H9 (cell line): ENCODE data around the gene DACT3. TPM values are rescaled to one million over a fixed set of nuclear protein-coding genes. Genes with fewer than 3 reads are reported as not detected.

Source experiments
- DNase-seq: peaks from one replicate; pipeline ENCODE4 v3.0.0-alpha.2; 2017
- H2AFZ ChIP-seq: one replicate; pipeline ENCODE4 v1.6.1; 2013; ENCODE audit warnings: mild to moderate bottlenecking, low read length, control low read depth, moderate library complexity
- H2AK5ac ChIP-seq: 2 replicates; pipeline ENCODE4 v1.6.1; 2013; ENCODE audit warnings: low read length, control low read depth, mixed read lengths; ENCODE audit not compliant: insufficient read length
- H2BK120ac ChIP-seq: one replicate; pipeline ENCODE4 v1.6.1; 2013; ENCODE audit warnings: low read depth, mild to moderate bottlenecking, low read length, control low read depth, inconsistent platforms; ENCODE audit not compliant: poor library complexity, severe bottlenecking
- H2BK12ac ChIP-seq: 2 replicates; pipeline ENCODE4 v1.6.1; 2013; ENCODE audit warnings: low read length, control low read depth, mixed read lengths, low read depth; ENCODE audit not compliant: insufficient read length
- H2BK15ac ChIP-seq: 2 replicates; pipeline ENCODE4 v1.6.1; 2013; ENCODE audit warnings: low read depth, low read length, control low read depth
- H2BK20ac ChIP-seq: one replicate; pipeline ENCODE4 v1.6.1; 2013; ENCODE audit warnings: low read depth, mild to moderate bottlenecking, low read length, control low read depth, inconsistent platforms; ENCODE audit not compliant: poor library complexity, severe bottlenecking
- H2BK5ac ChIP-seq: 2 replicates; pipeline ENCODE4 v1.6.1; 2013; ENCODE audit warnings: low read length, control low read depth, mixed read lengths; ENCODE audit not compliant: insufficient read length
- H3K14ac ChIP-seq: 2 replicates; pipeline ENCODE4 v1.6.1; 2013; ENCODE audit warnings: low read length, control low read depth; ENCODE audit not compliant: insufficient read depth
- H3K18ac ChIP-seq: 2 replicates; pipeline ENCODE4 v1.6.1; 2013; ENCODE audit warnings: low read depth, mild to moderate bottlenecking, mixed read lengths, low read length, control low read depth; ENCODE audit not compliant: insufficient read length
- H3K23ac ChIP-seq: 2 replicates; pipeline ENCODE4 v1.6.1; 2013; ENCODE audit warnings: low read length, control low read depth, mixed read lengths, low read depth; ENCODE audit not compliant: insufficient read length
- H3K23me2 ChIP-seq: 2 replicates; pipeline ENCODE4 v1.6.1; 2013; ENCODE audit warnings: low read depth, mild to moderate bottlenecking, mixed read lengths, low read length, control low read depth; ENCODE audit not compliant: insufficient read length, poor library complexity, severe bottlenecking
- H3K27ac ChIP-seq: 2 replicates; pipeline ENCODE4 v1.5.1; 2013; ENCODE audit warnings: low read length, control low read depth, mixed read lengths, low read depth; ENCODE audit not compliant: insufficient read length
- H3K27me3 ChIP-seq: 2 replicates; pipeline ENCODE4 v1.6.1; 2013; ENCODE audit warnings: low read length, control low read depth, inconsistent platforms; ENCODE audit not compliant: insufficient read depth
- H3K4ac ChIP-seq: 2 replicates; pipeline ENCODE4 v1.6.1; 2013; ENCODE audit warnings: low read depth, mild to moderate bottlenecking, control low read depth, inconsistent platforms, low read length, moderate library complexity
- H3K4me1 ChIP-seq: 2 replicates; pipeline ENCODE4 v1.6.1; 2013; ENCODE audit warnings: low read length, control low read depth, inconsistent platforms; ENCODE audit not compliant: insufficient read depth
- H3K4me2 ChIP-seq: 2 replicates; pipeline ENCODE4 v1.6.1; 2013; ENCODE audit warnings: low read length, control low read depth, mixed read lengths; ENCODE audit not compliant: insufficient read length, insufficient read depth
- H3K56ac ChIP-seq: 2 replicates; pipeline ENCODE4 v1.6.1; 2013; ENCODE audit warnings: low read depth, mild to moderate bottlenecking, mixed read lengths, low read length, control low read depth; ENCODE audit not compliant: insufficient read length
- H3K79me1 ChIP-seq: 2 replicates; pipeline ENCODE4 v1.6.1; 2013; ENCODE audit warnings: low read depth, mild to moderate bottlenecking, moderate library complexity, low read length, control low read depth, inconsistent platforms; ENCODE audit not compliant: insufficient read depth, poor library complexity, severe bottlenecking
- H3K79me2 ChIP-seq: 2 replicates; pipeline ENCODE4 v1.6.1; 2013; ENCODE audit warnings: low read length, control low read depth, inconsistent platforms; ENCODE audit not compliant: insufficient read depth
- H3K9ac ChIP-seq: 2 replicates; pipeline ENCODE4 v1.6.1; 2013; ENCODE audit warnings: low read length, control low read depth, mixed read lengths; ENCODE audit not compliant: insufficient read length; ENCODE audit errors: extremely low read depth
- H3K9me3 ChIP-seq: one replicate; pipeline ENCODE4 v1.6.1; 2013; ENCODE audit warnings: low read depth, low read length, inconsistent platforms; ENCODE audit not compliant: control insufficient read depth
- H3T11ph ChIP-seq: one replicate; pipeline ENCODE4 v1.6.1; 2013; ENCODE audit warnings: mild to moderate bottlenecking, low read length, control low read depth, inconsistent platforms
- H4K20me1 ChIP-seq: one replicate; pipeline ENCODE4 v1.6.1; 2013; ENCODE audit not compliant: control insufficient read depth, insufficient read length, insufficient read depth
- H4K5ac ChIP-seq: 2 replicates; pipeline ENCODE4 v1.6.1; 2013; ENCODE audit warnings: low read depth, mild to moderate bottlenecking, mixed read lengths, low read length, control low read depth; ENCODE audit not compliant: insufficient read length
- H4K8ac ChIP-seq: replicated peaks from 2 replicates; pipeline ENCODE4 v1.6.1; 2013; ENCODE audit warnings: low read length, control low read depth, mixed read lengths, low read depth; ENCODE audit not compliant: insufficient read length
- H4K91ac ChIP-seq: 2 replicates; pipeline ENCODE4 v1.6.1; 2013; ENCODE audit warnings: low read depth, mild to moderate bottlenecking, moderate library complexity, mixed read lengths, low read length, control low read depth; ENCODE audit not compliant: insufficient read length
- H3K27ac Mint-ChIP-seq, 3 experiments: 2 replicates in 2 of 3; 3 replicates in 1 of 3; pipeline ENCODE4 v1.8.0; 2020 to 2021; ENCODE audit warnings: mixed read lengths in 3 of 3, mild to moderate bottlenecking in 1 of 3, moderate library complexity in 1 of 3
- H3K27me3 Mint-ChIP-seq: 2 replicates; pipeline ENCODE4 v1.8.0; 2021; ENCODE audit warnings: low read depth, mild to moderate bottlenecking, moderate library complexity, mixed read lengths
- H3K36me3 Mint-ChIP-seq, 3 experiments: 2 replicates in 2 of 3; 3 replicates in 1 of 3; pipeline ENCODE4 v1.8.0; 2020 to 2021; ENCODE audit warnings: low read depth in 3 of 3, mixed read lengths in 3 of 3; ENCODE audit not compliant: insufficient read depth in 1 of 3
- H3K4me1 Mint-ChIP-seq, 2 experiments: 2 replicates each; pipeline ENCODE4 v1.8.0; 2020; ENCODE audit warnings: mixed read lengths in 2 of 2
- H3K4me3 Mint-ChIP-seq, 2 experiments: 2 replicates in 1 of 2; 3 replicates in 1 of 2; pipeline ENCODE4 v1.8.0; 2020 to 2021; ENCODE audit warnings: mild to moderate bottlenecking in 2 of 2, mixed read lengths in 2 of 2, moderate library complexity in 1 of 2
- H3K9me3 Mint-ChIP-seq, 2 experiments: 2 replicates in 1 of 2; 3 replicates in 1 of 2; pipeline ENCODE4 v1.8.0; 2020; ENCODE audit warnings: mild to moderate bottlenecking in 2 of 2, mixed read lengths in 2 of 2, moderate library complexity in 1 of 2
- WGBS: extraction: QIAGEN DNeasy Blood & Tissue Kit; methylation state at CpG from one replicate; pipeline ENCODE4 v1.1.7; 2013; ENCODE audit warnings: missing lambda C conversion rate, low lambda C conversion rate, mixed read lengths; ENCODE audit not compliant: insufficient read length; ENCODE audit errors: extremely low coverage; 5-methylcytosine and 5-hydroxymethylcytosine counted together
- total RNA-seq: library from RNA; stranded (reverse); gene quantifications from 2 replicates; pipeline ENCODE4 v1.2.1, GENCODE V29; 2021
- TF ChIP-seq, protein P1 (sequence below): fragments of 200-600 bp; sonication (generic); conservative IDR thresholded peaks from 3 replicates; pipeline ENCODE4 v1.8.0; 2021; ENCODE audit warnings: antibody characterized with exemption, mild to moderate bottlenecking

The DACT3 gene
- total RNA-seq, 1 experiment from 2014 or later = 0.87 TPM

- WGBS = no CpG with 5 or more reads among the region's 3 CpGs
- H3K27me3 ChIP-seq = peaks cover 26% of the 10 kb centered on the region
These were observed 14.6 kb downstream of the DACT3 start for GRCh38 chr19:46646402-46646801.

More at GRCh38 chr19:46646402-46646801, 14.6 kb downstream of the DACT3 start:
- no peaks in the 10 kb centered on the region for H3K4me1 ChIP-seq
- no peak overlapping the region for H3K9ac ChIP-seq
- no peak overlapping the region for H3K14ac ChIP-seq
- no peaks in the 10 kb centered on the region for H3K23me2 ChIP-seq
- peaks cover 2 to 13% of the 10 kb centered on the region in 2 experiments for H3K9me3 Mint-ChIP-seq
- H4K5ac ChIP-seq = no peak overlapping the region
- H2AK5ac ChIP-seq = no peak overlapping the region
- H4K91ac ChIP-seq = no peak overlapping the region
- H3K23ac ChIP-seq = no peak overlapping the region
- H3K27me3 Mint-ChIP-seq = peaks cover 85% of the 10 kb centered on the region
- no peak for DNase-seq
- H4K20me1 ChIP-seq = no peaks in the 10 kb centered on the region
- H3K36me3 Mint-ChIP-seq = peaks cover 0 to 3% (median 3%) of the 10 kb centered on the region in 3 experiments; a peak in 4 of 7 replicates
- H4K8ac ChIP-seq = no peak overlapping the region
- no peak overlapping the region for H3K27ac Mint-ChIP-seq
- H2BK120ac ChIP-seq = no peak overlapping the region
- no peak overlapping the region for H2AFZ ChIP-seq
- no peak overlapping the region for H3K4me2 ChIP-seq
- no peak overlapping the region for H3K18ac ChIP-seq
- no peaks in the 10 kb centered on the region for H3K9me3 ChIP-seq
- H2BK15ac ChIP-seq = no peak overlapping the region
- H3K4me3 Mint-ChIP-seq = no peak overlapping the region
- H2BK5ac ChIP-seq = no peak overlapping the region
- TF ChIP-seq, protein P1, sequence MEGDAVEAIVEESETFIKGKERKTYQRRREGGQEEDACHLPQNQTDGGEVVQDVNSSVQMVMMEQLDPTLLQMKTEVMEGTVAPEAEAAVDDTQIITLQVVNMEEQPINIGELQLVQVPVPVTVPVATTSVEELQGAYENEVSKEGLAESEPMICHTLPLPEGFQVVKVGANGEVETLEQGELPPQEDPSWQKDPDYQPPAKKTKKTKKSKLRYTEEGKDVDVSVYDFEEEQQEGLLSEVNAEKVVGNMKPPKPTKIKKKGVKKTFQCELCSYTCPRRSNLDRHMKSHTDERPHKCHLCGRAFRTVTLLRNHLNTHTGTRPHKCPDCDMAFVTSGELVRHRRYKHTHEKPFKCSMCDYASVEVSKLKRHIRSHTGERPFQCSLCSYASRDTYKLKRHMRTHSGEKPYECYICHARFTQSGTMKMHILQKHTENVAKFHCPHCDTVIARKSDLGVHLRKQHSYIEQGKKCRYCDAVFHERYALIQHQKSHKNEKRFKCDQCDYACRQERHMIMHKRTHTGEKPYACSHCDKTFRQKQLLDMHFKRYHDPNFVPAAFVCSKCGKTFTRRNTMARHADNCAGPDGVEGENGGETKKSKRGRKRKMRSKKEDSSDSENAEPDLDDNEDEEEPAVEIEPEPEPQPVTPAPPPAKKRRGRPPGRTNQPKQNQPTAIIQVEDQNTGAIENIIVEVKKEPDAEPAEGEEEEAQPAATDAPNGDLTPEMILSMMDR = no peak
- no peak overlapping the region for H2BK20ac ChIP-seq
- H2BK12ac ChIP-seq = no peak overlapping the region
- no peak overlapping the region for H3K56ac ChIP-seq
- H3K79me1 ChIP-seq = no peaks in the 10 kb centered on the region
- no peak overlapping the region for H3K27ac ChIP-seq
- no peak overlapping the region for H3K4ac ChIP-seq
- no peak overlapping the region for H3T11ph ChIP-seq
- H3K79me2 ChIP-seq = no peaks in the 10 kb centered on the region
- H3K4me1 Mint-ChIP-seq = peaks cover 4 to 16% of the 10 kb centered on the region in 2 experiments; a peak in 3 of 4 replicates
